A673 (cell line): Measurements from ENCODE around the gene KCNRG.

Source experiments
- CTCF ChIP-seq: fragments of 300-800, 200-600 bp; sonication (generic); conservative IDR thresholded peaks from 2 replicates; pipeline ENCODE4 v1.5.1; 2017; ENCODE audit warnings: low read depth, mild to moderate bottlenecking, antibody characterized with exemption, low read length, moderate library complexity, mixed read lengths
- EZH2 ChIP-seq: fragments of 200-600 bp; sonication (generic); IDR thresholded peaks from 2 replicates; pipeline ENCODE4 v1.6.1; 2017; ENCODE audit warnings: borderline replicate concordance, low read depth, mild to moderate bottlenecking, mixed read lengths, antibody characterized with exemption, low read length; ENCODE audit not compliant: poor library complexity, severe bottlenecking

DNA sequence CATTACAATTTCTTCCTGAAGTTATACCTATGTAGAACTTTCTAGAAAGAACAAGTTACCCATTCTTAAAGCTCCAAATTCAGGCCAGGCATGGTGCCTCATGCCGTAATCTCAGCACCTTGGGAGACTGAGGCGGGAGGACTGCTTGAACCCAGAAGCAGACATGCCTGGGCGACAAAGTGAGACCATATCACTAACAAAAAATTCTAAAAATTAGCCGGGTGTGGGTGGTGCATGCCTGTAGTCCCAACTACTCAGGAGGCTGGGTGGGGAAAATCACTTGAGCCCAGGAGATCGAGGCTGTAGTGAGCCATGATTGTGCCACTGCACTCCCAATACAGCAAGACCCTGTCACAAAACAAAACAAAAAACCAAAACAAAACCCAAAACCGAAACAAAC is 23.0 kb downstream of the KCNRG start:
- no peak for TF ChIP-seq CTCF
- TF ChIP-seq EZH2, result no peak
